Non-pigmented ciliary epithelial cell (primary cell): ENCODE data around the gene RAI14.

Experiments used
- DNase-seq: peaks from one replicate; pipeline ENCODE4 v3.0.0-alpha.2; 2010; ENCODE audit warnings: low read depth

The RAI14 gene

GRCh38 chr5:34677428-34677827 is 21.3 kb downstream of the RAI14 start:
- no peak for DNase-seq

GRCh38 chr5:34680896-34681295 is 24.8 kb downstream of the RAI14 start:
- no peak for DNase-seq

- DNase-seq, result no peak
These were observed 26.9 kb downstream of the RAI14 start for GRCh38 chr5:34682926-34683623.

GRCh38 chr5:34684281-34684979 is 28.3 kb downstream of the RAI14 start:
- no peak for DNase-seq

GRCh38 chr5:34684980-34685352 is 28.8 kb downstream of the RAI14 start:
- no peak for DNase-seq

- DNase-seq, result no peak
These were observed 29.5 kb downstream of the RAI14 start for GRCh38 chr5:34685485-34686165.

- DNase-seq, result peak; percentile 97
These were observed 30.7 kb downstream of the RAI14 start for GRCh38 chr5:34686762-34687268.

GRCh38 chr5:34687269-34688011 is 31.3 kb downstream of the RAI14 start:
- peak; percentile 80 for DNase-seq

- no peak for DNase-seq
These were observed 32.1 kb downstream of the RAI14 start for GRCh38 chr5:34688015-34688810.

GRCh38 chr5:34690301-34690700 is 34.2 kb downstream of the RAI14 start:
- no peak for DNase-seq

- no peak for DNase-seq
These were observed 34.8 kb downstream of the RAI14 start for GRCh38 chr5:34690898-34691297.

- no peak for DNase-seq
These were observed 35.2 kb downstream of the RAI14 start for GRCh38 chr5:34691326-34691725.

- no peak for DNase-seq
These were observed 36.7 kb downstream of the RAI14 start for GRCh38 chr5:34692786-34693185.

GRCh38 chr5:34694012-34694411 is 37.9 kb downstream of the RAI14 start:
- no peak for DNase-seq

- no peak for DNase-seq
These were observed 38.6 kb downstream of the RAI14 start for GRCh38 chr5:34694685-34695084.

- DNase-seq, result no peak
These were observed 39.3 kb downstream of the RAI14 start for GRCh38 chr5:34695275-34696027.

GRCh38 chr5:34697308-34698108 is 41.4 kb downstream of the RAI14 start:
- DNase-seq, result no peak

- DNase-seq, result no peak
These were observed 41.9 kb downstream of the RAI14 start for GRCh38 chr5:34698109-34698419.

GRCh38 chr5:34698754-34699153 is 42.6 kb downstream of the RAI14 start:
- no peak for DNase-seq
